RPMI7951 (cell line): Measurements from ENCODE around the gene SRSF3. TPM values are rescaled to one million over a fixed set of nuclear protein-coding genes. Genes with fewer than 3 reads are reported as not detected.
A peak's percentile ranks its signal among the peaks of the same experiment; 100 is the strongest.
"Not testable (repeated sequence)": the region's sequence is repeated elsewhere in the genome, so short reads cannot be mapped to it uniquely, and the experiment has no call there.

Experiments used
- DNase-seq: peaks from one replicate; pipeline ENCODE4 v3.0.0-alpha.2; 2012; ENCODE audit warnings: low read depth
- total RNA-seq: library from RNA; depleted of rRNA; stranded (reverse); fragments of >200 nt; shearing (Covaris generic); gene quantifications from 2 replicates; pipeline ENCODE4 v1.2.3, GENCODE V29; 2014

SRSF3 gene
- total RNA-seq, 1 experiment from 2014 or later, result 435 TPM

- no peak for DNase-seq
These were observed 10.2 kb downstream of the SRSF3 start for GRCh38 chr6:36604090-36605060.

DNA sequence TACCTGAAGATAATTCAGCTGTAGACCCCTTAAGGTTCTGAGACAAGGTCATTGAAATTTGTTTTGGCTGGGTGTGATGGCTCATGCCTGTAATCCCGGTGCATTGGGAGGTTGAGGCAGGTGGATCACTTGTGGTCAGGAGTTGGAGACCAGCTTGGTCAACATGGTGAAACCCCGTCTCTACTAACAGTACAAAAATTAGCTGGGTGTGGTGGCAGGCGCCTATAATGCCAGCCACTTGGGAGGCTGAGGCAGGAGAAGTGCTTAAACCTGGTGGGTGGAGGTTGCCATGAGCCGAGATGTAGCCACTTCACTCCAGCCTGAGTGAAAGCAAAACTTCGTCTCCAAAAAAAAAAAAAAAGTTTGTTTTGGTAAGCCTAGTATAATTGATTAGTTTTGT lies 11.0 kb downstream of the SRSF3 start:
- DNase-seq, result no peak

- DNase-seq, result no peak
These were observed 11.6 kb downstream of the SRSF3 start for GRCh38 chr6:36605560-36606391.

GRCh38 chr6:36607305-36607682 lies 13.1 kb downstream of the SRSF3 start:
- not testable (repeated sequence) for DNase-seq

DNA sequence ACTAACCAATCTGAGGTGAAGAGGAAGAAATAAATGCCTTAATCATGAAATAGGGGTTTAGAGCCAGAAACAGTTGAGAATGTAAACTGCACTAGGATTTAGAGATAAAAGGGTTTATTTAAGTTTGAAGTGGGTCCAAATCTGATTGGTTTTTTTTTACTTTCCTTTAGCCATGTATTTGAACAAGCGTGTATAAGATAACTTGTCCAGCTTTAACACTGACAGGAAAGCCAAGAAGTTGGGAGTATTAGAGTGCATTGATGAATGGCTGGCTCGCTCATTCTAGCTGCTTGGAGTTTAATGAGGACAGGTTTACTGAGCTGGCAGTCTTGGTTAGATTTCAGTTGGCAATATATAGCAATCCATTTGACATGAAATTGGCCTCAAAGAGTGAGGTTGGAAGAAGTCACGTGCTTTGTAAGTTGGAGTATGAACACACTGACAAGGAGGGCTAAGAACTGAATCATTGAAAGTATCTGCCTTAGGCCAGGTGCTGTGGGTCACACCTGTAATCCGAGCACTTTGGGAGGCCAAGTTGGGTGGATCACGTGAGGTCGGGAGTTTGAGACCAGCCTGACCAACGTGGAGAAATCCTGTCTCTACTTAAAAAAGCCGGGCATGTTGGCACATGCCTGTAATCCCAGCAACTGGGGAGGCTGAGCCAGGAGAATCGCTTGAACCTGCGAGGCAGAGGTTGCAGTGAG lies 13.7 kb downstream of the SRSF3 start:
- no peak for DNase-seq

DNA sequence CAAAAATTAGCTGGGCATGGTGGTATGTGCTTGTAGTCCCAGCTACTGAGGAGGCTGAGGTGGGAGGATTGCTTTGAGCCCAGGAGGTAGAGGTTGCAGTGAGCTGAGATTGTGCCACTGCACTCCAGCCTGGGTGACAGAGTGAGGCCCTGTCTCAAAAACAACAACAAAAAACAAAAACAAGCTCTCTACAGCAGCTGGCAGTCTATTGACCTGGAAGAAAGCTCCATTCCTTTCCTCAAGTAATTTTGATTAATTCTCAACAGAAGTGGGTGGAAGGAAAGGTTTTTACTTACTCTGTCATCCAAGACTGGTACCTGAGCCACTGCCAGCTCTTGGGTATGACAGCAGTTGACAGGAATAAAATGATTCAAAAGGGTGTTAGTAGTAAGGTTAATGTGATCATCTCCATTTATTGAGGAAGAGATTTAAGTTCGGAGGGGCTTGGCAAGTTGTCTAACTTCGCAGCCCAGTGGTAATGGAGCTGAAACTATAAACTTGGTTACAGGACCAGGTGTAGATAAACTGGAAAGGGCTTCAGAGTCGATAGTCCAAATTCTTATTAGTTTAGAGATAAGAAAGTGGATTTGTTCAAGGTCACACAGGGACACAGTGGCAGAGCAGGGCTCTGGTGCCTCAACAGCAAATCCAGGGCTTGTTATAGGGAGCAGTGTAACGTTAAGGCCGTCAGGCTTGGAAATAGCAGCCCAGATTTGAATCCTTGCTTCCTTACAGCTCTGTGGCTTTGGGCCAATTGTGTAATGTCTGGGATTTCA lies 14.8 kb downstream of the SRSF3 start:
- no peak for DNase-seq

- DNase-seq, result no peak
These were observed 15.4 kb downstream of the SRSF3 start for GRCh38 chr6:36609582-36609981.

- DNase-seq, result no peak
These were observed 16.1 kb downstream of the SRSF3 start for GRCh38 chr6:36610041-36610955.

GRCh38 chr6:36610956-36611336 lies 16.8 kb downstream of the SRSF3 start:
- no peak for DNase-seq

DNA sequence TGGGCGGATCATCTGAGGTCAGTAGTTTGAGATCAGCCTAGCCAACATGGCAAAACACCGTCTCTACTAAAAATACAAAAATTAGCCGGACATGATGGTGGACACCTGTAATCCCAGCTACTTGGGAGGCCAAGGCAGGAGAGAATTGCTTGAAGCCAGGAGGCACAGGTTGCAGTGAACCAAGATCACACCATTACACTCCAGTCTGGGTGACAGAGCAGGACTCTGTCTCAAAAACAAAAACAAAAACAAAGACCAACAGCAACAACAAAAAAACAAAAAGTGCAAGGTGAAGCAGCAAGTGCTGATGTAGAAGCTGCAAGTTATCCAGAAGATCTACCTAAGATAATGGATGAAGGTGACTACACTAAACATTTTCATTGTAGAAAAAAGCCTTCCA lies 17.5 kb downstream of the SRSF3 start:
- not testable (repeated sequence) for DNase-seq

- no peak for DNase-seq
These were observed 18.0 kb downstream of the SRSF3 start for GRCh38 chr6:36612101-36612625.

GRCh38 chr6:36613200-36613995 lies 19.2 kb downstream of the SRSF3 start:
- DNase-seq, result no peak

DNA sequence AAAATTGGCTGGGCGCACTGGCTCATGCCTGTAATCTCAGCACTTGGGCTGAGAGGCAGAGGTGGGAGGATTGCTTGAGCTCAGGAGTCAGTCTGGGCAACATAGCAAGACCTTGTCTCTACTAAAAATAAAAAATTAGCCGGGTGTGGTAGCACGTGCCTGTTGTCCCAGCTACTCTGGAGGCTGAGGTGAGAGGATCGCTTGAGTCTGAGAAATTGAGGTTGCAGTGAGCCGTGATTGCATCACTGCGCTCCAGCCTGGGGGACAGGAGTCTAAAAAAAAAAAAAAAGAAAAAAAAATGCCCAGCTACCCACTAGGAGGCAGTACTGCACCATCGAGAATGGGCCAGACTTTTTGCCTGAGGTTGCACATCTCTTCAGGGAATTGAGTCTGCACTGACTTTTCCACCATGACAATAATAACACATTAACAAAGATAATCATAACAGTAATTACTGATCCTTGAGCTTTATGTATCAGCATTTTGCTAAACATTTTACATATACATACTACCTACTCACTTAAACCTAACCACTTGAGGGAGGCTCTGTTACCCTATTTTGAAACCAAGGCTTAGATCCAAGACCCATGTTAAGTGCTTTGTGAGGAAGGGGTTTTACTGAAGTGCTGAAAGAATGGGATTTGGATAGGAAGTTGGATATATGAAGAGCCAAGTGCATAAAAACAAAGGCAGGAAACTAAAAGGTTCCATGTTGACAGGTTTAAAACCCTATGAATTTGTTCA lies 21.0 kb downstream of the SRSF3 start:
- peak; percentile 62 for DNase-seq

DNA sequence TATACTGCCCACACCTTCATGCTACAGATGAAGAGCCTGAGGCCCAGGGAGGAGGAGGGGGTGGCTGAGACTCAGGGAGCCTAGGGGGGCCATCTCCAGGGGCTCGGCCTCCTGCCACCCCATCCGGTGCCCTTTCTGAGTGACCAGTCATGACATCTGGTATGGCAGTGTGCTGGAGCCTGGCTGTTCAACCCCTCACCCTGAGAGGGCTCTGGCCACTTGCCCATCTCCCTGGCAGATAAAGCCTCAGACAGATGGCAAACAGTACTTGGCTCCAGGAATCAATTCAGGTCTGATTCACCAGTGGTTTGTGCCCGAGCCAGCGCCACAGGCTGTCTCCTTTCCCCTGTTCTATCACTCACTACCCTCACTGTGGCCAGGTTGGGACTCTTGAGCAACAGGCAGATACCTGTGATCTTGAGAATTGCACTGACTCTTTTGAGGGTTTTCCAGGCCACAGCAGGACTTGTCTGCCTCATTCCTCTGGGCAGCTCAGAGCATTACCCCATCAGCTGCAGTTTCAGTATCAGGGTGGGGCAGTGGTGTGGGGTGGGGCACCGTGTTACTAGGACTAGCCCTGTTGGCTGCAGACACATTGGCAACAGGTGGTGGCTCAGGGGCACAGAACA lies 22.8 kb downstream of the SRSF3 start:
- peak; percentile 95 for DNase-seq

DNA sequence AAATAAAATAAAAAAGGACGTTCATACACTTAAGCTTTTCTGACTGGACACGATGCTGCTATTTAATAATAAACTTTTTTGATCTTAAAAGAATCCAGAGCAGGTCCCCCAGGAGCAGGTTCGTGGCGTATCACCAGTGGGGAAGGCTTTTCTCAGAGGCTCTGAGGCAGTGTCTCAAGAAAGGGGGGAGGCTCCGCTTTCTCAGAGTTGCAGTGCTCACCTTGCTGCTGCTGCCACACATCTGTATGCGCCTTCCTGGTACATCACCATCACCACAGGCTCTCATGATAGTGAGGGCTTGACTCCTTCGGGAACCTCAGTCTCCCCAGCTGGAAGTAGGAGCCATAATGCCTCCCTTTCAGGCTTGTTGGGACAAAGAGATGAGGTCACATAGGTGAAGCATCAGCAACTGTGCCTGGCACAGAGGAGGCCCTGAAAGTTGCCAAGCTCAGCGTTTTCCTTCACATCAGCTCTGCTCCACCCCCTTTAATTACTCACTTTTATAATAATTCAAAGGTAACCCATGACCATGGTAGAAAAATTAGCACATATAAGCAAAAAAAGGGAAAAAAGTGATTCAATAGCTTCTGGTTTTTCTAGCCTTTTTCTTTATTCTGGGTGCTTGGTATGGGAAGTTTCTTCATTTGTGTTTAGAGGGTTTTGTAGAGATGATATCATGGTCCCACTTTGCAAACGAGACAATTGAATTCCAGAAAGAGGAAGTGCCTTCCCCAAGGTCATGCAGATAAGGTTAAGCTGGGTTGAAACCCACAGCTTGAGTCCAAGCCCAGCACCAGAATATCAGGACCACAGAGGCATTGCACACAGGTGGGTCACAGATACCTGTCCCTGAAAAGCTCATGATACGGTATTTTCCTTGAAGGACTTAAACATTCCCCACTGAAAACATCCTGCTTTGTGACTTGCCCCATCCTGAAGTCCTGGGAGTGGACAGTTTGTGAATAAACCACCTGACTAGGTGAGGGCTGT lies 24.5 kb downstream of the SRSF3 start:
- no peak for DNase-seq

DNA sequence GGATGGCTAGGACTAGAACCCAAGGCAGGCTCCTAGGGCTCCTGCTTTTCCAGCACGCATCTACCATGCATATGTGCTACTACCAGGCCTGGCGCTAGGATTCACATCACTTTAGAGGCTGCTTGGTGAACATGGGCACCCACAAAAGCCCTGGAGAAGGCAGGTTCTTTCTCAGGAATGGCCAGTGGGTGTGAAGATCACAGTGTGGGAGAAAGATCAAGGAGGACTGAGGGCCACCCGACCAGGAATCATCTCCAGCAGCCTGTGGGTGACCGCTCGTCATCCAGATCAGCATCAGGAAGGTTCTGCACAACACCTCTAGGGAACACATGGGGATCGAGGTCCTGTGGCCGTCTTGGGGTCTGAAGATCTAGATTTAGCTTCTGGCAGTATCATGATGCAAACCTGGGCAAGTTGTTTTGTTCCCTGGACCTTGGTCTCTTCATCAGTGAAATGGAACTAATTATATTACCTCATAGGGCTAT lies 27.3 kb downstream of the SRSF3 start:
- DNase-seq, result no peak
